Fibroblast of villous mesenchyme (primary cell): Measurements from ENCODE around the gene STRA6. TPM values are rescaled to one million over a fixed set of nuclear protein-coding genes. Genes with fewer than 3 reads are reported as not detected.
A peak's percentile ranks its signal among the peaks of the same experiment; 100 is the strongest.

Experiments
- DNase-seq: peaks from one replicate; pipeline ENCODE4 v3.0.0-alpha.2; 2010; ENCODE audit warnings: low read depth
- H3K4me3 ChIP-seq: 2 replicates; pipeline ENCODE4 v1.5.1; 2011; ENCODE audit warnings: low read depth, mild to moderate bottlenecking, low read length
- total RNA-seq: library from RNA; depleted of rRNA; stranded (reverse); fragments of >200 nt; gene quantifications from 2 replicates; pipeline ENCODE4 v1.2.3, GENCODE V29; 2012
- TF ChIP-seq, protein P1 (sequence below): IDR thresholded peaks from 2 replicates; pipeline ENCODE4 v1.5.1; 2012; ENCODE audit warnings: low read depth, mild to moderate bottlenecking, low read length; ENCODE audit not compliant: insufficient read depth

Gene STRA6
- total RNA-seq, 1 donor = 52.7 TPM

DNA sequence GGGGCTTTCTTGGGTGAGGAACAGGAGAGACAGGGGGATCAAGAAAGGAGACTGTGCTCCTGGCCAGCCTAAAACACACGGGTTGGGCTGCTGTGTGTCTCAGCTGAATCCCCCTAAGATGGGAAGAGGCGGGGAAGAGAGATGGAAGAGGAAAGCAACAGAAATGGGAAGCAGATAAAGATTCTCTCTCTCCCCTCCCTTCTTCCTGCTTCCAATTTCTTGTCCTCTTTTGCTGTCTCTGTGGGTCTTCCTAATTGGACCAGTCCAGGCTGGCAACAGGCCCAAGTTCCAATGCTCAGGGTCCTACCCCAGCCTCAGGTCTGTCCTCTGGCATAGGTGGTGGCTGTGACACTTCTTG, 65.1 kb downstream of the STRA6 start:
- H3K4me3 ChIP-seq = no peak overlapping the region
- no peak for DNase-seq
- TF ChIP-seq, protein P1, sequence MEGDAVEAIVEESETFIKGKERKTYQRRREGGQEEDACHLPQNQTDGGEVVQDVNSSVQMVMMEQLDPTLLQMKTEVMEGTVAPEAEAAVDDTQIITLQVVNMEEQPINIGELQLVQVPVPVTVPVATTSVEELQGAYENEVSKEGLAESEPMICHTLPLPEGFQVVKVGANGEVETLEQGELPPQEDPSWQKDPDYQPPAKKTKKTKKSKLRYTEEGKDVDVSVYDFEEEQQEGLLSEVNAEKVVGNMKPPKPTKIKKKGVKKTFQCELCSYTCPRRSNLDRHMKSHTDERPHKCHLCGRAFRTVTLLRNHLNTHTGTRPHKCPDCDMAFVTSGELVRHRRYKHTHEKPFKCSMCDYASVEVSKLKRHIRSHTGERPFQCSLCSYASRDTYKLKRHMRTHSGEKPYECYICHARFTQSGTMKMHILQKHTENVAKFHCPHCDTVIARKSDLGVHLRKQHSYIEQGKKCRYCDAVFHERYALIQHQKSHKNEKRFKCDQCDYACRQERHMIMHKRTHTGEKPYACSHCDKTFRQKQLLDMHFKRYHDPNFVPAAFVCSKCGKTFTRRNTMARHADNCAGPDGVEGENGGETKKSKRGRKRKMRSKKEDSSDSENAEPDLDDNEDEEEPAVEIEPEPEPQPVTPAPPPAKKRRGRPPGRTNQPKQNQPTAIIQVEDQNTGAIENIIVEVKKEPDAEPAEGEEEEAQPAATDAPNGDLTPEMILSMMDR = no peak

DNA sequence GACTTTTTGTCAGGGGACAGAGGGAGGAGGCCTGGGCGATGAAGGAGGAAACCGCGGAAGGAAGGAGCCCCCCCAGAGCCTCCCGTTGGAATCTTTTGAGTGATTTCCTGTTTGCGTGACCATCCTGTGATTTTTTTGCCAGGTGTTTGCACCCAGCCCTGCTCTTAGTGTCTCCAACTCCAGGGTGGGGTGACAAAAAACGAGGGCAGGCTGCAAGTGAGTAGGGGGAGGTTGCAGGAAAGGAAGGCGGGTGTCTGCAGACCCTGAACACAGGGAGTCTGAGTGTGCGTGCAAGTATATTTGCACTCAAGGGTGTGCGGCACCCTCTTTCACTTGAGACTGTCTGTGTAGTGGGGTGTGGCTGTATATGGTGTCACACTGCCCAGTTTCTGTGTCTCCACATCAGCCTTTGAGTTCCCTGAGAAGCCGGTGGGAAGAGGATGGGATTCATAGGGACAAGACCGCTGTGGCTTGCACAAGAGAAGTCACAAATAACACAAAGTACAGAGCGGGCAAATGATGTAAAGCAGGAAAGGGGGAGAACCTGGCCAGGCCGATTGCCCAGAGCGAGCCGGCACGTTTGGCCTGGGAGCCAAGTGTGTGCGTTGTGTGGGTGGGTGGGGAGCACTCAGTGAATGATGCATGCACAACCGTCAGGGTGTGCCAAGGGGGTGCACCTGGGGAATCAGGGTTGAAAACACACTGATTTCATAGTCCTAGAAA, 65.6 kb downstream of the STRA6 start:
- peak overlapping the region; percentile 58 for H3K4me3 ChIP-seq
- TF ChIP-seq, protein P1 = no peak
- no peak for DNase-seq

DNA sequence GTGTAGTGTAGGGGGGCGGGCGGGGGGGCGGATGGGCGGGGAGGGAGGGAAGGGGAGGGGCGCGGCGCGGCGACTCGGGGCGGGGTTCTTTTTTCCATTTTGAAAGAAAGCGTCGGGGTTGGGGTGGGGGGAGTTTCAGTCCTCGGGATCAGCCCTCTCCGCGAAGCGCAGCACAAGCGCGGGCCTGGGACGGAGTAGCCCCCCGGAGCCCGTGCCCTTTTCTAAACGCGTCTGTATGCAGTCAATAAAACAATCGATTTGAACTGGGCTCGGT, 66.1 kb downstream of the STRA6 start:
- no peak for DNase-seq
- H3K4me3 ChIP-seq = peak overlapping the region; percentile 58
- TF ChIP-seq, protein P1 = no peak

DNA sequence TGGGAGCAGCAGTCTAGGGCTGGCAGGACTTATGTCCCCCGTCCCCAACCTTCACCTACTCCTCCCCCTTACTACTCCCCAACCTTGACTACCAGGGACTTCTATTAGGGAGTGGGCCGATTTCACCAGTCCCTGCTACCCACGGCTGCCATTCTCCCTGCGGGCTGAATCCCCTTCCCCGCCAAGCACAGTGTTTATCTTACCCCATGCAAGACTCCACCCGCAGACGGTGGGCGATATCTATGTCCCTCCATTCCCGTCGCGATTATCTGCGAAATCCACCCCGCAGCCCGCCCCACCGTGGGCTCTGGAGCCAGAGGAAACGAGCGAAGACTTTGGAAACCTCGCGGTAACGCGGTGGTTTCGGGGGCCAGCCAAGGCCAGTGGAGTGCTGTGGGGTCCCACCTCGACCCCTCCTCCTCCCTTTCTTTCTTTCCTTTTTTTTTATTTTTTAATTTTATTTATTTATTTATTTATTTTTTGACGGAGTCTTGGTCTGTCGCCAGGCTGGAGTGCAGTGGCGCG, 67.5 kb downstream of the STRA6 start:
- H3K4me3 ChIP-seq = no peak overlapping the region
- no peak for DNase-seq
- TF ChIP-seq, protein P1 = no peak

DNA sequence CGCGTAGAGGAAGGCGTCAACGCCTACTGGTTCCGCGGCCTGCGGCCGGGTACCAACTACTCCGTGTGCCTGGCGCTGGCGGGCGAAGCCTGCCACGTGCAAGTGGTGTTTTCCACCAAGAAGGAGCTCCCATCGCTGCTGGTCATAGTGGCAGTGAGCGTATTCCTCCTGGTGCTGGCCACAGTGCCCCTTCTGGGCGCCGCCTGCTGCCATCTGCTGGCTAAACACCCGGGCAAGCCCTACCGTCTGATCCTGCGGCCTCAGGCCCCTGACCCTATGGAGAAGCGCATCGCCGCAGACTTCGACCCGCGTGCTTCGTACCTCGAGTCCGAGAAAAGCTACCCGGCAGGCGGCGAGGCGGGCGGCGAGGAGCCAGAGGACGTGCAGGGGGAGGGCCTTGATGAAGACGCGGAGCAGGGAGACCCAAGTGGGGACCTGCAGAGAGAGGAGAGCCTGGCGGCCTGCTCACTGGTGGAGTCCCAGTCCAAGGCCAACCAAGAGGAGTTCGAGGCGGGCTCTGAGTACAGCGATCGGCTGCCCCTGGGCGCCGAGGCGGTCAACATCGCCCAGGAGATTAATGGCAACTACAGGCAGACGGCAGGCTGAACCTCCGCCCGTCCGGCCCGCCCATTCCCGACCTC, 68.1 kb downstream of the STRA6 start:
- TF ChIP-seq, protein P1 = peak; percentile 48

DNA sequence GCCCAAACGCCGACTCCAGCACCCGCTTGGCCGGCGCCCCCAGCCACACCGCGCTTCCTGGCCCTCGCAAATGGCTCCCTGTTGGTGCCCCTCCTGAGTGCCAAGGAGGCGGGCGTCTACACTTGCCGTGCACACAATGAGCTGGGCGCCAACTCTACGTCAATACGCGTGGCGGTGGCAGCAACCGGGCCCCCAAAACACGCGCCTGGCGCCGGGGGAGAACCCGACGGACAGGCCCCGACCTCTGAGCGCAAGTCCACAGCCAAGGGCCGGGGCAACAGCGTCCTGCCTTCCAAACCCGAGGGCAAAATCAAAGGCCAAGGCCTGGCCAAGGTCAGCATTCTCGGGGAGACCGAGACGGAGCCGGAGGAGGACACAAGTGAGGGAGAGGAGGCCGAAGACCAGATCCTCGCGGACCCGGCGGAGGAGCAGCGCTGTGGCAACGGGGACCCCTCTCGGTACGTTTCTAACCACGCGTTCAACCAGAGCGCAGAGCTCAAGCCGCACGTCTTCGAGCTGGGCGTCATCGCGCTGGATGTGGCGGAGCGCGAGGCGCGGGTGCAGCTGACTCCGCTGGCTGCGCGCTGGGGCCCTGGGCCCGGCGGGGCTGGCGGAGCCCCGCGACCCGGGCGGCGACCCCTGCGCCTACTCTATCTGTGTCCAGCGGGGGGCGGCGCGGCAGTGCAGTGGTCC, 68.7 kb downstream of the STRA6 start:
- no peak for DNase-seq
- H3K4me3 ChIP-seq = no peak overlapping the region
- TF ChIP-seq, protein P1 = no peak

More for the DNA sequence above, 68.1 kb downstream of the STRA6 start:
- no peak overlapping the region for H3K4me3 ChIP-seq
- no peak for DNase-seq
